GM21528 (cell line): ENCODE data around the gene VASN.

ENCODE experiments used
- ATAC-seq: cut with Tn5 transposase; IDR thresholded peaks from one replicate; pipeline ENCODE4 v1.9.1; 2021; ENCODE audit warnings: mild to moderate bottlenecking, moderate library complexity; ENCODE audit not compliant: unreplicated experiment, low FRiP score

VASN gene

DNA sequence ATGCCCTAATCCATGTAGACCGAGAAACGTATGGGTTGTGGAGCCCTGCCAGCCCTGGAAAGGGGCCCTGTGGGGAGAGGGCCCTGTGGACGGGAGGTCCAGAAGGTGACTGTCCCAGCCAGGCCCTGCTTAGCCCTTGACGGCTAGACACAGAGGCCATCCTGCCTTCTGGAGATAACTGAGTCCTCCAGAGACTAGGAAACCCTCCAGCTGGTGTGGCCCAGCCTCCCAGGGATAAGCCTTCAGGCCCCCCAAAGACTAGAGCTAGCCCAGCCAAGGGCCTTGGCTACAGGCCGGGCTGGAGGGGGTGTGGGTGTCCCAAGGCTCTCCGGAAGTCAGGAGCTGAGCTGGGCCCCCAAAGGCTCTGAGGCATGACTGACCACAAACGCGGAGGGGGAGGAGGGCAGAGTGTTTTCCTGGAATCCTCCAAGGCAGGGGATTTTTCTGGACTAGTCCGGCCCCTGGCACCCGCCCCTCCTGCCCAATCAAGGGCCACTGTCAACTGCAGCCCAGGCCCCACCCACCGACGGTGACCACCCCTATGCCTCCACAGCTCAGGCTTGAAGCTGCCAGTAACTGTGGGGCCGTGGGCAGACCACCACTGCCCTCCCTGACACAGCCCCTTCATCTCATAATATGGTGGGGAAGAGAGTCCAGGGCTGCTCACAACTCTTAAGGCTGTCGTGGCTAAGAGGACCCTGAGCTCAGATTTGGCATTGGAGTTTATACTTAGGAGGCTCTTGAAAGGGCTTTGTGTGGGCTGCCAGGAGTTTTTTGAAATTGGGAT, 885 bp upstream of the VASN start:
- no peak for ATAC-seq

DNA sequence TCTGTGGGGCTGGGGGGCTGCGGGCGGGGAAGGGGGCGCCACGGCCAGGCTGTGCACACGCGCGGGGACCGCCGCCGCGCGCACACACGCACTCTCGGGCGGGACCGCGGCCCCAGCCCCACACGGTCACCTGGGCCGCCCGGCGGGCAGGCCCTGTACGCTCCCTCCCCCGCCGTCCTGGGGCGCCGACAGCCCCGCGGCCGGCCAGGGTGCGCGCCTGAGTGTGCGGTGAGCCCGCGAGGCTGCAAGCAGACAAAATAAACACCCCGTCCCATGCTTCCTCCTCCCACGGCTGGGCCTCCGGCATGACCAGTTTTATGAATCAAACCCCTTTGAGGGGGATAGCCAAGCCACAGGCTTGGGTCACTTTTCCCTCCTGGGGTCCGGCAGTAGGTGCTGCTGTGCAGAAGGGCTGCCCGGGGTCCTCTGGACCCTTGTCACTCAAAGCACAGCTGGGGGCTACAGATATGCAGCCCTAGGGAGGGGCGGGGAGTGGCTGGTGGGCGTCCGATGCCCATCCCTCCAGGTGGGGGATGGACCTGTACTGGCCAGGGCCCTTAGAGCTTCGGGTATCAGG, 441 bp downstream of the VASN start:
- no peak for ATAC-seq

DNA sequence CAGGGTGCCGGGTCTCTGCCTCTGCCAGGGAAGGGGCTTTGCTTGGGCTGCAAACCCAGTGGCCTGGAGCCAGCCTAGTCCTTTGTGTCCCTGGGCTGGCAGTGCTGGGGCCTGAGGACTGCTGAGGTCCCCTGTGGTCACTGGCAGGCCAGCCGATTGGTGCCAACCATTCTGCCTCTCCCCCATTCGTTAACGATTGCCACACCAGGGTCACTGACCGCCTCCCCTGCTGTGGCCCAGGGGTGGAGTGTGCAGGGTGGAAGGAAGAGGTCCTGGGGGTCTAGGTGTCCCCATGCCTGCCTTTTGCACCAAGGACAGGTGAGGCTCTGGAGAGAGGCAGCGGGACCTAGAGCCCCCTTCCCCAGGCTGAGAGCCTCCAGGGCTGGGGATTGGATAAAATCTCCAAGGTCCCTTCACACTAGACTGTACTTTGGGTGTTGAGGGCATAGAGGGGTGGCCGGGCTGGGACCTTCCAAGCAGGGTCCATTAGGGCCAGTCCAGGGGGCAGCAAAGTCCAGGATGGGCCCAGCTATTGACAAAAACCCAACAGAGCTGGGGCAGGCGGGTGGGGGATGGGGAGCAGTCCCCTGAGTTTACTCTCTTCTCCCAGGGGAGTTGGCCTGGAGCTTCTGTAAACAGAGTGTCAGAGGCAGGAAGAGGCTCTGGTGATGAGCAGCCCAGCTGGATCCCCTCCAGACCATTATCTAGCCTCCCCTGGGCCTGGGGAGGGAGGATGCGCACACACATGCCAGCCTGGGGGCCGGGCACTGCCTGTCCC, 1.1 kb downstream of the VASN start:
- no peak for ATAC-seq

DNA sequence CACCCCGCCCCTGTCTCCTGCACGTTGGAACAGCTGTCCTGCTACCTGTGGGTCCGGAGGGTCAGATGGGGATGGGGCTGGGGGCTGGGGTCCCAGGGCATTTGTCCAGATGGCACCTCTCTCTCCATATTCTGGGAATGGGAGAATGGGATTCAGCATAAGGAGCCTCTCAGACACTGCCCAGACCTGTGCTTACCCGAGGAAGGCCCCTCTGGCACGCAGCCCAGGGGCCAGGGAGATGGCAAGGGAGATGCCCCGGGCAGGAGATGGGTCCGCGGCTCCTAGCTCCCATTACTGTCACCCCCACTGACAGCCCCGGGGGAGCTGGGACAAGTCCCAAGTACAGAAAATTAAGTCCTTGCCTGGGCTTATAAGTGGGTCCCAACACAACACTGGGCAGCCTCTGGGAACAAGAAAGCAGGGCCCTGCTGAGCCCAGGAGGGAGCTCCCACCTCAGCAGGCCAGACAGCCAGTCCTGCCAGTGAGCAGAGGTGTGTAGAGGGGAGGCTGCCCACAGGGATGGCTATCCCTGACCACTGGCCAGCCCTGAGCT, 1.8 kb downstream of the VASN start:
- ATAC-seq: no peak

DNA sequence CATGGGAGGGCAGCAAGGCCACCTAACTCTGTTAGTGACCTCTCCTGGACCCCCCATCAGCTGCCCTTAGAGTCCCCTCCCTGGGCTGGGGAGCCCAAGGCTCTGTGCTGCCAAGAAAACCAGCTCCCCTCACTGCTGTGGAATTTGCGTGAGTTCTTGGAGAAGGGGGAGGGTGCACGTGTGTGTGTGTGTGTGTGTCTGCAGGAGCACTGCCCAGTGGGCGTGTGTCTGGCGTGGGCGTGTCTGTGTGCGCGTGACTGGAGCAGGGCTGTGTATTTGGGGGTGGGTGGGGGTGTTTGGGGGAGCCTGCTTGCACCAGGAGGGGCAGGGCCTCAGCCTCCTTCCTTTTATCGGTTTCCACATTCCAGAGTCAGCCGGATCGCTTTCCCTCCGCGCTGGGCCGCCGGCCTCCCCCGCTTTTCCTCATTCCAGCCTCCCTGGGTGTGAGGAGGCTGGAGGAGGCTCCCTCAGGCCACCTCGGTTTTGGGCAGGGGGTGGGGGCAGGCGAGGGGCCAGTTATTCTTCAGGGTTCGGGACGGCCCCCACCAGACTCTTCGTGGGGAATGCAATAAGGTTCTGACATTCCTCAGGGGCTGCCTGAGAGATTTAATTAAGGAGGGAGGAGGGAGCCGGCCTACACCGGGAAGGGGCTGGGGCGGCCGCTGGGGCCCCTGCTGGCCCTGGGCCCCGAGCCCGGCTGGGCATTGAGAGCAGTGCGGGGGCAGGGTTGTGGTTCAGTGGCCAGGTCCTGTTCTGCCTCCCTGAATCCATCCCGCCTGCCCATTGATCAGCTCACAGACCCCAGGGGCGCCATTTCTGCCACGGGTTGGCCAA, 2.5 kb downstream of the VASN start:
- no peak for ATAC-seq

DNA sequence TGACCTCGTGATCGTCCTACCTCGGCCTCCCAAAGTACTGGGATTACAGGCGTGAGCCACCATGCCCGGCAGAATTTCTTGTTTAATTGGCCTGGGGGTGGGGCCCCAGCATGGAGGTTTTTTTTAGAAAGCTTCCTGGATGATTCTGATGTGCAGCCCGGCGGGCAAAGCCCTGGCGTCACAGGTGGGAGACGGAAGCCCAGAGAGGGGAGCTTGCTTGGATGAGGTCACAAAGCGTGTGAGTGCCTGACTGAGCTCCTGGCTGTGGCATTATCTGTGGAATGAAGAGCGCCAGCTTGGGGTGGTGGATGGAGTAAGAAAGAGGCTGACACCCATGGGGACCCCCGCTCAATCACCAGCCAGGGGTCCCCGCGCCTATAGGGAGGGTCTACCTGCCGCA, 4.1 kb downstream of the VASN start:
- no peak for ATAC-seq

DNA sequence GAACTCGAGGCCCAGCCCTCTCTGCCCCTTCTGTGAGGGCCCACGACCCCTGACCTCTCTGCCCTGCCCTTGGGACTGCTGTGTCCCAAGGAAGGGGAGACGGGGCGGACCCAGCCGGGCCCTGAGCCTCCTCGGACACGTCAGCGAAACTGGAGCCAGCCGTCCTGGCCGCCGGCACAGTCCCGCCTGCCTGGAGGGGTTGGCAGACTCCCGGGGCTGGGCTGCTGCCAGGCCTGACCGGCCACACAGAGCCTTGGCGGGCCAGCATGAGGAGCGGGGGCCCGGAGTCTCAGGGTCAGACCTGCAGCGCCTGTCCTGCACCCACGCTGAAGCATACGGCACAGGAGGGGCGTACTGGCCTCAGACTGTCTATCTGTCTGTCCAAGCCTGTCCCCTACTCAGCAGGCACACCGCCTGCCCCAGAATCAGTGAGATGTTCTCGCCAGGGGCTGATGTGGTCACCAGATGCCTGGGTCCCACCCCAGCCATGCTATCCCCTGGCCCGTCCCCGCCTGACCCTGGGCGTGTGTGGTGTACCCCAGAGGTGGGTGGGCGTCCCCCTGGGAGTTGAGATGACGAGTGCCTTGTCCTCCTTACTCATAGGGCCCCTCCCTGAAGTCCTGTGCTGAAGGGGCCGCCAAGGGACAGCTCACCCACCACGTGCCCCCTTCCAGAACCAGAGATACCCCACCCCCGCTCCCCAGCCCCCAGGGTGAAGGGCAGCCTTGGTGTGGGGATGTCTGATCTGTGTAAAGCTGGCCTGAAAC, 4.7 kb downstream of the VASN start:
- ATAC-seq: no peak

DNA sequence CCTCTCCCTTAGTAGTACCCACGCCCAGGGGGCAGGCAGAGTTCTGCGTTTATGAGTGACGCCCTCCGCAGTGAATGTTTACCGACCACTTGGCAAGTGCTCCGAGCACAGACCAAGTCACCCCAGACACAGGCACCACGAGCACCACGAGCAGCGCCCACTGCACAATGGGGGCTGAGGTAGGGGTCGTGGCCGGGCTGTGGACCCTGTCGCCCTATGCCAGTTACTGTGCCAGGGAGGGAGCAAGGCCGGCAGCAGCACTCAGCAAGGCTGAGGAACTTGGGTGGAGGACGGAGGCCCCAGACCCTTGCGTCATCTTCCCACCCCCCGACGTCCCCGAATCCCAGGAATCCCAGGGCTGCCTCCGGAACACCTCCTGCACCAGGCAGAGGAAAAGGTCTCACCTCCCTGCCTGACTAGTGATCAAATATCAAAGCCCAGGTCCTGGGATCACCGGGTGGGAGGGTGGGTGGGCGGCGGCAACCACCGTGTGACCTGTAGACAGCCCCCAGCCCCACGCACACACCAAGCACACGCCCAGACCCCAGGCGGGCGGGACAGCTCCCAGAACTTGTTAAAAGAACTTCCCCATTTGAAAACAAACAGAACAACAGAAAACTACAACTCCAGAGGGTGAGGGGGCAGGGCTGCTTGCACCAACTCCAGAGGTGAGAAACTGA, 5.4 kb downstream of the VASN start:
- no peak for ATAC-seq

DNA sequence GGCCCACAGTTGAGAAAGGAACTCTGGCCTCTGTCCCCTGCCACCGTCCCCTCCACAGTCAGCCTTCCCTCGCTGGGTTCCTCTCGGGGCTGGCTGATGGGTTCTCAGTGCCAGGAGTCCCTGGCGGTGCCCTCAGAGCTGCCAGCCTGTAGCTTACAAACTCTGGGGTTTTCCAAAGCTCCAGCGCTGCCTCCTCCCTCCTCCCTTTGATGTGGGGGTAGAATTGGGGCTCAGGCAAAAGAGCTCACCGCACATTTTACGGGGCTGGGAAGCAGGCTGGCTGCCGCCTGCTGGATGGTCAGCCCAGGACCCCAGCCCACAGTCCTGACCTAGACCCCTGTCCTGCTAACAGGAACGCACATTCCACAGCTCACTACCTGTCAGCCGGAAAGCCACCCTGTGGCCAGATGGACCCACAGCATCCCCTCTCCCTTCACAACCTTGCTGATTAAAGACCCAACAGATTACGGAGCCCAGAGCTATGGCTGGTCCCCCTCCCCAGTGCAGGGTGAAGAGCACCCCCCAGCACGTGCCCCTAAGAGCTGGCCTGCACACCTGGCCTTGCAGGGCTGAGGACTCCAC, 6.0 kb downstream of the VASN start:
- no peak for ATAC-seq

DNA sequence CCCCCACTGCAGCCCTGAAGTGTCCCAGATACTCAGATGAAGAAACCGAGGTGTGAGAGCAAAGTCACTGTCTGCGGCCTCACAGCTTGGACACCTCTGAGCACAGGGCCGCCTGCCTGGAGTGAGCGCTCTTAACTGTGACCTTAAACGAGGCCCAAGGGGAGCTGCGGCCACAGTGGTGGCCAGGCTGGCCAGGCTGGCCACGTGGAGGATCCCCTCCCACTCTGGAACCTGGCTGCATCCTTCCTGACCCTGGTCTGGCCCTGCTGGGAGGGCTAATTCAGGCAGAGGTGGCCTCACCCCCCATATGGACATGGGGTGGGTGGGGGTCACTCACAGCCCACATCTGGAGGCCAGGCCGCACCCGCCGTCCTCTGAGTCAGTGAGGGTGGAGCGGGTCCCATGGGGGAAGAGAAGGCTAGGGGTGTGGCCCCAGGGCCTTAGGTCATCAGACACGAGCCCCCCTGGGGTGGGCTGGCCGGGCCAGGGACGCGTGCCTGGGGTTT, 6.6 kb downstream of the VASN start:
- no peak for ATAC-seq

DNA sequence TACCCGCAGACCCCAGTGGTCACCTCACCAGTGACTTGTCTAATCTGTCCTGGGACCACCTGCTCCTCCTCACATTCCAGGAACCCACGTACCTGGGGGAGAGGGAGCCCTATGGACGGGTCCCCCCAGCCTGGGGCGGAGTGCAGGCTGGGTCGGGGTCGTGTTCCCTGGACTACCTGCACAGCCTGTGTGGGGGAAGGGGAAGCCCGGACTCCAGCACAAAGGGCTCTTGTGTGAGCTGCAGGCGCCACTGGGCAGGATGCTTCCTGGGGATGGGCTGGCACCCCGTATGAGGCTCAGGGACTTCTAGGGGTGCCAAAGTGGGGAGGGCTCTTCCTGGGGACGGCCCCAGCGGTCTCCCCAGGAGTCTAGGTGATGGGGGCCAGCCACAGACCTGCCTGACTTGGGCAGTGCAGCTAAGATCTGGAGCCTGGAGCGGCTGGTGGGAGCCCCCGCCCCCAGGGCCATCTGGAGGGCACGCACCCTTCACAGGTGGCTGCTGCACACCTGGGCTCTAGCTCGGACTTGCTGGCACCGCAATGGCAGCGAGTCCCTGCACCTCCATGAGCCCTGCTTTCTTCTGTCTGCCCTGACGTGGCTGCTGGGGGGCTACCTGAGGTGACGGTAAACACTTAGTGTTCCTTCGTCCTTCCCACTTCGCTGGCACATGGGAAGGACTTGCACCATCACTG, 7.5 kb downstream of the VASN start:
- ATAC-seq: no peak

DNA sequence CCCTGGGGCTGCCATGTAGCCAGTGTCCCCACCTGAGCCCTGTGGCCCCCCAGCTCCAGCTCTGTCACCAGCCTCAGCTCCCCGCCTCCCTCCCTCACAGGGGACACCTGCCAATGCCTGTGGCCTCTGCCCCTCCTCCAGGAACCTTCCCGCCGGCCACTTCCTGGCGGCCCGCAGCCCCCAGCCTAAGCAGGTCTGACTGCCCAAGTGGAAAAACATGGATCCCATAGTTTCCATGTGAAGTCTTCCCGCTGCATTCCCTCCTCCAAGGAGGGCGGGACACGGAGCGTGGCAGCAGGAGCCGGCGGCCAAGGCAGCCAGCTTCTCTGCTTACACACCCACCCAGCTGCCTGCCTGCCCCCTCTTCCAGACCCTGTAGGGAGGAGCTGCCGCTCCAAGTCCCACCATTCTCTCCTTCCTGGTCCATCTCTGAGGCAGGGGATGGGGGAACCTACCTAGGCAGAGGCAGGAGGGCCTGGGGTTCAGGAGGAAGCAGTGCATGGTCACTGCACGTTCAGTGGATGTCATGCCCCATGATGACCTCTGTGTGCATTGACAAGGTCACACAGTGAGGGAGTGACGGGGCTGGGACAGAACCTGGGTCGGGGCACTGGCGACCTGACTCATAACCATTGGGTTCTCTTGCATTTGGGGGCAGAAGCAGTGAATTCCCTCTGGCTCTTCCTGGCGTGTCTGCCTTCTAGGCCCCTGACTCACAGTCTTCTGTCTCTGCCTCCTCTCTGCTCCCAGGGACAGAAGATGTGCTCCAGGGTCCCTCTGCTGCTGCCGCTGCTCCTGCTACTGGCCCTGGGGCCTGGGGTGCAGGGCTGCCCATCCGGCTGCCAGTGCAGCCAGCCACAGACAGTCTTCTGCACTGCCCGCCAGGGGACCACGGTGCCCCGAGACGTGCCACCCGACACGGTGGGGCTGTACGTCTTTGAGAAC, 8.7 kb downstream of the VASN start:
- no peak for ATAC-seq

DNA sequence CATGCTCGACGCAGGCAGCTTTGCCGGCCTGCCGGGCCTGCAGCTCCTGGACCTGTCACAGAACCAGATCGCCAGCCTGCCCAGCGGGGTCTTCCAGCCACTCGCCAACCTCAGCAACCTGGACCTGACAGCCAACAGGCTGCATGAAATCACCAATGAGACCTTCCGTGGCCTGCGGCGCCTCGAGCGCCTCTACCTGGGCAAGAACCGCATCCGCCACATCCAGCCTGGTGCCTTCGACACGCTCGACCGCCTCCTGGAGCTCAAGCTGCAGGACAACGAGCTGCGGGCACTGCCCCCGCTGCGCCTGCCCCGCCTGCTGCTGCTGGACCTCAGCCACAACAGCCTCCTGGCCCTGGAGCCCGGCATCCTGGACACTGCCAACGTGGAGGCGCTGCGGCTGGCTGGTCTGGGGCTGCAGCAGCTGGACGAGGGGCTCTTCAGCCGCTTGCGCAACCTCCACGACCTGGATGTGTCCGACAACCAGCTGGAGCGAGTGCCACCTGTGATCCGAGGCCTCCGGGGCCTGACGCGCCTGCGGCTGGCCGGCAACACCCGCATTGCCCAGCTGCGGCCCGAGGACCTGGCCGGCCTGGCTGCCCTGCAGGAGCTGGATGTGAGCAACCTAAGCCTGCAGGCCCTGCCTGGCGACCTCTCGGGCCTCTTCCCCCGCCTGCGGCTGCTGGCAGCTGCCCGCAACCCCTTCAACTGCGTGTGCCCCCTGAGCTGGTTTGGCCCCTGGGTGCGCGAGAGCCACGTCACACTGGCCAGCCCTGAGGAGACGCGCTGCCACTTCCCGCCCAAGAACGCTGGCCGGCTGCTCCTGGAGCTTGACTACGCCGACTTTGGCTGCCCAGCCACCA, 9.7 kb downstream of the VASN start:
- no peak for ATAC-seq

DNA sequence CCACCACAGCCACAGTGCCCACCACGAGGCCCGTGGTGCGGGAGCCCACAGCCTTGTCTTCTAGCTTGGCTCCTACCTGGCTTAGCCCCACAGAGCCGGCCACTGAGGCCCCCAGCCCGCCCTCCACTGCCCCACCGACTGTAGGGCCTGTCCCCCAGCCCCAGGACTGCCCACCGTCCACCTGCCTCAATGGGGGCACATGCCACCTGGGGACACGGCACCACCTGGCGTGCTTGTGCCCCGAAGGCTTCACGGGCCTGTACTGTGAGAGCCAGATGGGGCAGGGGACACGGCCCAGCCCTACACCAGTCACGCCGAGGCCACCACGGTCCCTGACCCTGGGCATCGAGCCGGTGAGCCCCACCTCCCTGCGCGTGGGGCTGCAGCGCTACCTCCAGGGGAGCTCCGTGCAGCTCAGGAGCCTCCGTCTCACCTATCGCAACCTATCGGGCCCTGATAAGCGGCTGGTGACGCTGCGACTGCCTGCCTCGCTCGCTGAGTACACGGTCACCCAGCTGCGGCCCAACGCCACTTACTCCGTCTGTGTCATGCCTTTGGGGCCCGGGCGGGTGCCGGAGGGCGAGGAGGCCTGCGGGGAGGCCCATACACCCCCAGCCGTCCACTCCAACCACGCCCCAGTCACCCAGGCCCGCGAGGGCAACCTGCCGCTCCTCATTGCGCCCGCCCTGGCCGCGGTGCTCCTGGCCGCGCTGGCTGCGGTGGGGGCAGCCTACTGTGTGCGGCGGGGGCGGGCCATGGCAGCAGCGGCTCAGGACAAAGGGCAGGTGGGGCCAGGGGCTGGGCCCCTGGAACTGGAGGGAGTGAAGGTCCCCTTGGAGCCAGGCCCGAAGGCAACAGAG, 10.5 kb downstream of the VASN start:
- ATAC-seq: no peak

DNA sequence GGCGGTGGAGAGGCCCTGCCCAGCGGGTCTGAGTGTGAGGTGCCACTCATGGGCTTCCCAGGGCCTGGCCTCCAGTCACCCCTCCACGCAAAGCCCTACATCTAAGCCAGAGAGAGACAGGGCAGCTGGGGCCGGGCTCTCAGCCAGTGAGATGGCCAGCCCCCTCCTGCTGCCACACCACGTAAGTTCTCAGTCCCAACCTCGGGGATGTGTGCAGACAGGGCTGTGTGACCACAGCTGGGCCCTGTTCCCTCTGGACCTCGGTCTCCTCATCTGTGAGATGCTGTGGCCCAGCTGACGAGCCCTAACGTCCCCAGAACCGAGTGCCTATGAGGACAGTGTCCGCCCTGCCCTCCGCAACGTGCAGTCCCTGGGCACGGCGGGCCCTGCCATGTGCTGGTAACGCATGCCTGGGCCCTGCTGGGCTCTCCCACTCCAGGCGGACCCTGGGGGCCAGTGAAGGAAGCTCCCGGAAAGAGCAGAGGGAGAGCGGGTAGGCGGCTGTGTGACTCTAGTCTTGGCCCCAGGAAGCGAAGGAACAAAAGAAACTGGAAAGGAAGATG, 11.2 kb downstream of the VASN start:
- ATAC-seq: no peak
